OCI-LY7 (cell line): ENCODE results near the gene DNMT1. TPM values are rescaled to one million over a fixed set of nuclear protein-coding genes. Genes with fewer than 3 reads are reported as not detected.
A peak's percentile ranks its signal among the peaks of the same experiment; 100 is the strongest.
"Not testable (repeated sequence)": the region's sequence is repeated elsewhere in the genome, so short reads cannot be mapped to it uniquely, and the experiment has no call there.

Experiments used
- BruUV-seq: library from RNA; stranded (reverse); fragments of 400-500 nt; replicated peaks from 2 replicates; lab custom pipeline; 2021; lab: Mats Ljungman, UMichigan
- CTCF ChIA-PET: fragments of 300-600 bp; sonication (Branson Sonifier 250); formaldehyde crosslinking; loops from one replicate; lab custom pipeline; 2022; ENCODE audit warnings: antibody characterized with exemption; ENCODE audit not compliant: unreplicated experiment; lab: Charles Lee
- POLR2A ChIA-PET: fragments of 300-600 bp; sonication (Branson Sonifier 250); formaldehyde crosslinking; loops from one replicate; lab custom pipeline; 2022; ENCODE audit warnings: antibody characterized with exemption; lab: Charles Lee
- DNase-seq: peaks from one replicate; pipeline ENCODE4 v3.0.0-alpha.2; 2015; ENCODE audit warnings: low spot score
- H2AFZ ChIP-seq: fragments of 200-600 bp; sonication (generic), shearing (Covaris generic); 2 replicates; pipeline ENCODE4 v1.6.1; 2014; ENCODE audit warnings: mild to moderate bottlenecking, antibody characterized with exemption, low read length, moderate library complexity
- H3K27ac ChIP-seq: fragments of 200-600 bp; sonication (generic); 2 replicates; pipeline ENCODE4 v1.5.1; 2014; ENCODE audit warnings: mixed run types, low read depth, mild to moderate bottlenecking, moderate library complexity, low read length, inconsistent platforms; ENCODE audit not compliant: poor library complexity, severe bottlenecking
- H3K36me3 ChIP-seq: fragments of 200-600 bp; sonication (generic); 2 replicates; pipeline ENCODE4 v1.6.1; 2014; ENCODE audit warnings: mild to moderate bottlenecking, antibody characterized with exemption, low read length, moderate library complexity, mixed read lengths; ENCODE audit not compliant: insufficient read depth
- H3K4me1 ChIP-seq: fragments of 200-600 bp; sonication (generic); 2 replicates; pipeline ENCODE4 v1.5.1; 2014; ENCODE audit warnings: mild to moderate bottlenecking, low read length; ENCODE audit not compliant: insufficient read depth, poor library complexity, severe bottlenecking
- H3K4me2 ChIP-seq: fragments of 200-600 bp; sonication (generic); 2 replicates; pipeline ENCODE4 v1.6.1; 2014; ENCODE audit warnings: mild to moderate bottlenecking, low read length
- H3K4me3 ChIP-seq: fragments of 200-600 bp; sonication (generic); 2 replicates; pipeline ENCODE4 v1.5.1; 2014; ENCODE audit warnings: mild to moderate bottlenecking, low read depth, low read length; ENCODE audit not compliant: poor library complexity, severe bottlenecking
- H3K79me2 ChIP-seq: fragments of 200-600 bp; sonication (generic); 2 replicates; pipeline ENCODE4 v1.6.1; 2016; ENCODE audit warnings: low read depth, mild to moderate bottlenecking, low read length, moderate library complexity, mixed read lengths; ENCODE audit not compliant: insufficient read depth
- H3K9me2 ChIP-seq: fragments of 200-600 bp; sonication (generic); 2 replicates; pipeline ENCODE4 v1.6.1; 2016; ENCODE audit warnings: mild to moderate bottlenecking, low read length, mixed read lengths; ENCODE audit not compliant: insufficient read depth
- H3K9me3 ChIP-seq: fragments of 200-600 bp; sonication (generic); 2 replicates; pipeline ENCODE4 v1.6.1; 2014; ENCODE audit warnings: mild to moderate bottlenecking, mixed run types, low read length, mixed read lengths
- H4K20me1 ChIP-seq: fragments of 200-600 bp; sonication (generic); 2 replicates; pipeline ENCODE4 v1.6.1; 2014; ENCODE audit warnings: mild to moderate bottlenecking, antibody characterized with exemption, low read length, moderate library complexity, mixed read lengths; ENCODE audit not compliant: insufficient read depth
- CTCF ChIP-seq: fragments of 200-600 bp; sonication (generic); conservative IDR thresholded peaks from 2 replicates; pipeline ENCODE4 v1.5.1; 2014; ENCODE audit warnings: mild to moderate bottlenecking, antibody characterized with exemption, low read length, moderate library complexity, mixed read lengths
- EZH2phosphoT487 ChIP-seq: fragments of 200-600 bp; sonication (generic); IDR thresholded peaks from 2 replicates; pipeline ENCODE4 v1.6.1; 2018; ENCODE audit warnings: low read depth, borderline replicate concordance, mild to moderate bottlenecking, mixed run types, antibody characterized with exemption, low read length, moderate library complexity, mixed read lengths
- intact Hi-C: fragments of 100-400 bp; cut with micrococcal nuclease; formaldehyde crosslinking; loops from one replicate; pipeline ENCODE4 v1.10.0; 2022; ENCODE audit not compliant: unreplicated experiment
- total RNA-seq, 2 experiments: library from RNA; depleted of rRNA in 1 of 2; stranded (reverse); fragments of >200 nt in 1 of 2; shearing (Covaris generic) in 1 of 2; gene quantifications; 2 replicates each; pipeline ENCODE4 v1.2.3, GENCODE V29; 2014 to 2022

The DNMT1 gene
- total RNA-seq, 2 experiments from 2014 or later = 329 to 680 TPM

GRCh38 chr19:10205636-10206035 lies 10.9 kb upstream of the DNMT1 start:
- TF ChIP-seq CTCF = no peak
- TF ChIP-seq EZH2phosphoT487 = no peak
- Histone ChIP-seq H3K4me3 (no peak overlapping the region), H4K20me1 (no peaks in the 10 kb centered on the region), H2AFZ (no peak overlapping the region), H3K9me2 (no peaks in the 10 kb centered on the region), H3K79me2 (no peaks in the 10 kb centered on the region), H3K27ac (no peak overlapping the region), H3K4me2 (no peak overlapping the region), H3K4me1 (peaks cover 40% of the 10 kb centered on the region), H3K9me3 (0 out of 2 replicates have a peak, but pooled peaks cover 9% of the 10 kb centered on the region), H3K36me3 (peaks cover 13% of the 10 kb centered on the region)
- CTCF ChIA-PET = no interaction called here
- BruUV-seq = no TSS peak
- DNase-seq = no peak
- POLR2A ChIA-PET = interaction anchor here (0.5 kb wide), 1 partner anchor 17 kb away, joined by 3 read pairs; no protein-coding TSS in a partner anchor
- intact Hi-C loops = no loop called here

DNA sequence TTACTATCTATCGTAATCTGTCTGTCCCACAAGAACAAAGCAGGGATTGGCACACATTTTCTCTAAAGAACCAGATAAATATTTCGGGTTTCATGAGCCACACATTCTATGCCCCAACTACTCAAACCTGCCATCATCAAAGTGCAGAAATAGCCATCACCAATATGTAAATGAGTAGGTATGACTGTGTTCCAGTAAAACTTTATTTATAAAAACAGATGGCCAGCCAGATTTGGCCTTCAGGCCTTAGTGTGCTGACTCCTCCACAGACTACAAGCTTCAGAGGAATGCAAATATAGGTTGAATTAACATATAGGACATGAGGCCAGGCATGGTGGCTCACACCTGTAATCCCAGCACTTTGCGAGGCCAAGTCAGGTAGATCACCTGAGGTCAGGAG lies 8.9 kb upstream of the DNMT1 start:
- Histone ChIP-seq H3K4me2 (0 out of 2 replicates have a peak overlapping the region, but pooled peaks have one; percentile 6), H3K79me2 (peaks cover 2% of the 10 kb centered on the region; the same call in 1 of the 2 replicates), H4K20me1 (no peaks in the 10 kb centered on the region), H2AFZ (no peak overlapping the region), H3K4me3 (no peak overlapping the region), H3K9me2 (no peaks in the 10 kb centered on the region), H3K36me3 (peaks cover 13% of the 10 kb centered on the region), H3K4me1 (peaks cover 60% of the 10 kb centered on the region), H3K27ac (no peak overlapping the region), H3K9me3 (0 out of 2 replicates have a peak, but pooled peaks cover 9% of the 10 kb centered on the region)
- ChIA-PET CTCF (no interaction called here), POLR2A (no interaction called here)
- peak; percentile 26 for DNase-seq
- BruUV-seq = no TSS peak
- intact Hi-C loops = no loop called here
- no peak for TF ChIP-seq EZH2phosphoT487
- no peak for TF ChIP-seq CTCF

- ChIA-PET CTCF (interaction anchor here (0.6 kb wide), 1 partner anchor 69 kb away, joined by 3 read pairs; no protein-coding TSS in a partner anchor), POLR2A (interaction anchor here (0.7 to 2.2 kb wide), 5 partner anchors 9 to 98 kb away, joined by 3 to 10 read pairs (median 3); no protein-coding TSS in a partner anchor)
- Histone ChIP-seq H3K9me2 (no peaks in the 10 kb centered on the region), H3K4me1 (peaks cover 85% of the 10 kb centered on the region), H3K4me2 (peak overlapping the region; percentile 31; the same call in 1 of the 2 replicates), H3K27ac (peak overlapping the region; percentile 59), H3K79me2 (peaks cover 10% of the 10 kb centered on the region; the same call in 1 of the 2 replicates), H2AFZ (peak overlapping the region; percentile 32; the same call in 1 of the 2 replicates), H3K9me3 (peaks cover 5% of the 10 kb centered on the region; the same call in 1 of the 2 replicates), H3K36me3 (no peaks in the 10 kb centered on the region), H4K20me1 (no peaks in the 10 kb centered on the region), H3K4me3 (no peak overlapping the region)
- intact Hi-C loops = no loop called here
- TF ChIP-seq EZH2phosphoT487 = no peak
- BruUV-seq = no TSS peak
- peak; percentile 48 for DNase-seq
Observed at GRCh38 chr19:10201176-10201575, 6.4 kb upstream of the DNMT1 start.

DNA sequence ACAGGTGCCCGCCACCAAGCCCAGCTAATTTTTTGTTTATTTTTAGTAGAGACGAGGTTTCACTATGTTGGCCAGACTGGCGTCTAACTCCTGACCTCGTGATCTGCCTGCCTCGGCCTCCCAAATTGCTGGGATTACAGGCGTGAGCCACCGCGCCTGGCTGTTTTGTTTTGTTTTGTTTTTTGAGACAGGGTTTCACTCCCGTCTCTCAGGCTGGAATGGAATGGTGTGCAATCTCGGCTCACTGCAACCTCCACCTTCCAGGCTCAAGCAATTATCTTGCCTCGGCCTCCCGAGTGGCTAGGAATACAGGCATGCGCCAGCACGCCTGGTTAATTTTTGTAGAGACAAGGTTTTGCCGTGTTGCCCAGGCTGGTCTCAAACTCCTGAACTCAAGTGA lies 5.3 kb upstream of the DNMT1 start:
- H3K4me2 ChIP-seq, CTCF ChIA-PET, H3K9me3 ChIP-seq, BruUV-seq, H3K36me3 ChIP-seq, H4K20me1 ChIP-seq, H3K4me3 ChIP-seq, intact Hi-C loops, H2AFZ ChIP-seq, H3K9me2 ChIP-seq, DNase-seq: not testable (repeated sequence)
- POLR2A ChIA-PET = interaction anchor here (0.6 to 2.2 kb wide), 4 partner anchors 10 to 47 kb away, joined by 3 to 10 read pairs (median 4); no protein-coding TSS in a partner anchor
- H3K27ac ChIP-seq = peak overlapping the region; percentile 59
- H3K4me1 ChIP-seq = peaks cover 96% of the 10 kb centered on the region
- H3K79me2 ChIP-seq = peaks cover 19% of the 10 kb centered on the region; the same call in 1 of the 2 replicates
